ENCODE data around the gene TBC1D8.

- no peak for TF ChIP-seq SIRT6 (IDR thresholded peaks at IDR 0.05; ENCODE audit: low read length)
- TF ChIP-seq CTCF (IDR thresholded peaks at IDR 0.05; ENCODE audit: control extremely low read depth in 1 of 3, insufficient read depth in 1 of 3, low read depth in 1 of 3, low read length in 3 of 3), result no peak
- TF ChIP-seq GABPA (IDR thresholded peaks at IDR 0.05; ENCODE audit: borderline replicate concordance, insufficient read depth, low read length), result no peak
- TF ChIP-seq ATF3 (IDR thresholded peaks at IDR 0.05; ENCODE audit: insufficient read depth, low read depth, low read length), result no peak
- TF ChIP-seq TAF1 (IDR thresholded peaks at IDR 0.05; ENCODE audit: low read depth, low read length), result no peak
- TF ChIP-seq EGR1 (IDR thresholded peaks at IDR 0.05; ENCODE audit: borderline replicate concordance, low read depth, low read length), result no peak
- no peak for TF ChIP-seq JUN (IDR thresholded peaks at IDR 0.05; ENCODE audit: low read depth, low read length)
- TF ChIP-seq RAD21 (IDR thresholded peaks at IDR 0.05 in 1 of 2, conservative IDR thresholded peaks at IDR 0.05 in 1 of 2; ENCODE audit: low read depth in 2 of 2, low read length in 2 of 2), result no peak
- no peak for TF ChIP-seq EZH2 (IDR thresholded peaks at IDR 0.05; ENCODE audit: low read depth, low read length, severe bottlenecking)
- no peak for TF ChIP-seq CREB1 (IDR thresholded peaks at IDR 0.05)
- no peak for TF ChIP-seq BACH1 (IDR thresholded peaks at IDR 0.05; ENCODE audit: low read length)
These were observed 4.6 kb downstream of the TBC1D8 start for GRCh38 chr2:101146535-101146934.
